GM12878 (cell line): Measurements from ENCODE around the gene NDUFB2. TPM values are rescaled to one million over a fixed set of nuclear protein-coding genes. Genes with fewer than 3 reads are reported as not detected.

Experiments used
- ATAC-seq: fragments of 200-7000 bp; cut with Tn5 transposase; 3 replicates; pipeline ENCODE4 v1.9.1; 2020; ENCODE audit warnings: mild to moderate bottlenecking, moderate library complexity
- BruUV-seq: library from RNA; stranded (reverse); fragments of 400-500 nt; replicated peaks from 2 replicates; lab custom pipeline; 2021; lab: Mats Ljungman, UMichigan
- CTCF ChIA-PET: fragments of 300-600 bp; sonication (Branson Sonifier 250); formaldehyde crosslinking; extraction: SDS; loops from one replicate; lab custom pipeline; 2021; ENCODE audit warnings: inconsistent platforms; lab: Yijun Ruan, JAX
- POLR2A ChIA-PET: fragments of 350-600 bp; formaldehyde crosslinking; extraction: SDS; loops from one replicate; lab custom pipeline; 2021; ENCODE audit warnings: inconsistent platforms; lab: Charles Lee
- RAD21 ChIA-PET: fragments of 300-600 bp; sonication (Branson Sonifier 250); formaldehyde crosslinking; loops from one replicate; lab custom pipeline; 2023; ENCODE audit warnings: antibody characterized with exemption; ENCODE audit not compliant: unreplicated experiment; lab: Charles Lee
- SMC1A ChIA-PET: fragments of 300-600 bp; sonication (Branson Sonifier 250); formaldehyde crosslinking; loops from one replicate; lab custom pipeline; 2023; ENCODE audit not compliant: unreplicated experiment, uncharacterized antibody; lab: Charles Lee
- DNase-seq: peaks from one replicate; pipeline ENCODE4 v3.0.0-alpha.2; 2011; ENCODE audit warnings: low read depth, low spot score
- FAIRE-seq: peaks from 3 replicates; lab custom pipeline; 2011; peaks lifted over from hg19 to GRCh38; lab: Jason Lieb, UNC
- H2AFZ ChIP-seq: 2 replicates; pipeline ENCODE4 v1.6.0; 2011; ENCODE audit warnings: low read depth, low read length, control low read depth; ENCODE audit not compliant: control insufficient read depth
- H3K27ac ChIP-seq: 2 replicates; pipeline ENCODE4 v1.5.1; 2011; ENCODE audit warnings: control low read depth; ENCODE audit not compliant: control insufficient read depth, insufficient read depth
- H3K27me3 ChIP-seq, 2 experiments: replicated peaks in 1 of 2; 2 replicates each; pipeline versions ENCODE4 v1.6.0 to v1.6.1; 2011; ENCODE audit warnings: low read length in 1 of 2; ENCODE audit not compliant: control insufficient read depth in 2 of 2, insufficient read depth in 2 of 2
- H3K36me3 ChIP-seq, 2 experiments: 2 replicates each; pipeline ENCODE4 v1.5.1; 2011; ENCODE audit warnings: low read length in 1 of 2; ENCODE audit not compliant: control insufficient read depth in 2 of 2, insufficient read depth in 2 of 2
- H3K4me1 ChIP-seq: 2 replicates; pipeline ENCODE4 v1.6.1; 2011; ENCODE audit warnings: mild to moderate bottlenecking, low read length, moderate library complexity, mixed read lengths; ENCODE audit not compliant: control insufficient read depth, insufficient read depth
- H3K4me2 ChIP-seq: 2 replicates; pipeline ENCODE4 v1.6.0; 2011; ENCODE audit warnings: control low read depth; ENCODE audit not compliant: control insufficient read depth, insufficient read depth
- H3K4me3 ChIP-seq: fragments of 200-600 bp; sonication (generic); 2 replicates; pipeline ENCODE4 v1.5.1; 2016
- H3K79me2 ChIP-seq: 2 replicates; pipeline ENCODE4 v1.6.0; 2011; ENCODE audit warnings: low read length; ENCODE audit not compliant: control insufficient read depth, insufficient read depth
- H3K9ac ChIP-seq: 2 replicates; pipeline ENCODE4 v1.8.0; 2011; ENCODE audit warnings: low read length, control low read depth, mixed read lengths; ENCODE audit not compliant: control insufficient read depth, insufficient read depth
- H3K9me3 ChIP-seq: replicated peaks from 3 replicates; pipeline ENCODE4 v1.5.1; 2011; ENCODE audit warnings: mild to moderate bottlenecking, low read length; ENCODE audit not compliant: control insufficient read depth, insufficient read depth
- H4K20me1 ChIP-seq: 2 replicates; pipeline ENCODE4 v1.6.0; 2011; ENCODE audit not compliant: control insufficient read depth, insufficient read depth
- BRCA1 ChIP-seq: IDR thresholded peaks from 2 replicates; pipeline ENCODE4 v1.6.1; 2011; ENCODE audit warnings: low read depth, low read length, improper control_type of control experiment
- CBX5 ChIP-seq: sonication (generic); IDR thresholded peaks from 2 replicates; pipeline ENCODE4 v1.6.1; 2016; ENCODE audit warnings: low read depth, moderate library complexity, mild to moderate bottlenecking, inconsistent platforms
- CREB1 ChIP-seq: IDR thresholded peaks from 2 replicates; pipeline ENCODE4 v1.6.1; 2012; ENCODE audit warnings: low read depth, mild to moderate bottlenecking, inconsistent platforms
- EED ChIP-seq: sonication (generic); IDR thresholded peaks from 2 replicates; pipeline ENCODE4 v1.6.1; 2016; ENCODE audit warnings: antibody characterized with exemption, low read depth
- IKZF1 ChIP-seq: fragments of 450-650 bp; conservative IDR thresholded peaks from 2 replicates; pipeline ENCODE4 v1.6.1; 2017; ENCODE audit warnings: antibody characterized with exemption, mild to moderate bottlenecking
- MEF2B ChIP-seq: fragments of 450-650 bp; IDR thresholded peaks from 2 replicates; pipeline ENCODE4 v1.6.1; 2018; ENCODE audit warnings: mild to moderate bottlenecking, moderate library complexity; ENCODE audit not compliant: partially characterized antibody, poor library complexity, severe bottlenecking
- NR2F1 ChIP-seq: fragments of 450-650 bp; conservative IDR thresholded peaks from 2 replicates; pipeline ENCODE4 v1.6.1; 2017; ENCODE audit warnings: mild to moderate bottlenecking
- POU2F2 ChIP-seq: IDR thresholded peaks from 3 replicates; pipeline ENCODE4 v1.6.1; 2011; ENCODE audit warnings: low read depth, mild to moderate bottlenecking, low read length, borderline replicate concordance
- SMAD1 ChIP-seq: fragments of 450-650 bp; IDR thresholded peaks from 2 replicates; pipeline ENCODE4 v1.6.1; 2018; ENCODE audit warnings: mild to moderate bottlenecking, low read depth; ENCODE audit not compliant: partially characterized antibody
- WGBS: methylation state at CpG from one replicate; pipeline ENCODE4 v1.1.6; 2016; ENCODE audit warnings: low lambda C conversion rate; ENCODE audit not compliant: insufficient replicate concordance, insufficient coverage; ENCODE audit errors: missing lambda C conversion rate; 5-methylcytosine and 5-hydroxymethylcytosine counted together
- in situ Hi-C: fragments of 300-500 bp; cut with MboI; formaldehyde crosslinking; loops from 9 replicates; pipeline ENCODE4 v1.14.3; 2018; ENCODE audit warnings: mixed read lengths
- intact Hi-C: fragments of 100-400 bp; cut with micrococcal nuclease; formaldehyde crosslinking; loops from one replicate; pipeline ENCODE4 v1.14.2; 2022; ENCODE audit not compliant: unreplicated experiment
- polyA plus RNA-seq, 11 experiments: library from polyadenylated mRNA; depleted of rRNA in 4 of 11; unstranded in 6 of 11; stranded (reverse) in 5 of 11; fragments of >200 nt; fragmentation: Nextera tagmentation in 4 of 11; fragmentation: Illumina TruSeq in 1 of 11; extraction: Ambion mirVana in 4 of 11; extraction: Trizol in 1 of 11; gene quantifications; 1 replicate in 1 of 11; 2 replicates in 10 of 11; pipeline versions ENCODE4 v1.2.1 to v1.2.3, GENCODE V29; 2011 to 2016; ENCODE audit warnings: inconsistent platforms in 2 of 11, missing spikeins in 2 of 11, low read depth in 1 of 11
- total RNA-seq, 4 experiments: library from RNA; depleted of rRNA in 3 of 4; stranded (reverse); fragments of >200 nt in 3 of 4; fragmentation: Illumina TruSeq in 1 of 4; extraction: Trizol in 1 of 4; gene quantifications; 2 replicates each; pipeline versions ENCODE4 v1.2.1 to v1.2.3, GENCODE V29; 2013 to 2021
- TF ChIP-seq, protein P1 (sequence below): IDR thresholded peaks from 2 replicates; pipeline ENCODE4 v1.6.1; 2012; ENCODE audit warnings: low read depth, low read length, improper control_type of control experiment
- TF ChIP-seq, protein P2 (sequence below): fragments of 450-650 bp; formaldehyde crosslinking; IDR thresholded peaks from 2 replicates; pipeline ENCODE4 v1.5.0; 2022; ENCODE audit warnings: mild to moderate bottlenecking, missing genetic modification characterization
- TF ChIP-seq, protein P3 (sequence below): fragments of 450-650 bp; formaldehyde crosslinking; IDR thresholded peaks from 2 replicates; pipeline ENCODE4 v1.4.0; 2022; ENCODE audit warnings: mild to moderate bottlenecking, moderate library complexity

NDUFB2 gene
- total and polyA plus RNA-seq, 10 of the 15 experiments (the other 5 are each of a cell fraction or from before 2014, with no cell fraction given), result 109 to 1,236 (median 323) TPM

DNA sequence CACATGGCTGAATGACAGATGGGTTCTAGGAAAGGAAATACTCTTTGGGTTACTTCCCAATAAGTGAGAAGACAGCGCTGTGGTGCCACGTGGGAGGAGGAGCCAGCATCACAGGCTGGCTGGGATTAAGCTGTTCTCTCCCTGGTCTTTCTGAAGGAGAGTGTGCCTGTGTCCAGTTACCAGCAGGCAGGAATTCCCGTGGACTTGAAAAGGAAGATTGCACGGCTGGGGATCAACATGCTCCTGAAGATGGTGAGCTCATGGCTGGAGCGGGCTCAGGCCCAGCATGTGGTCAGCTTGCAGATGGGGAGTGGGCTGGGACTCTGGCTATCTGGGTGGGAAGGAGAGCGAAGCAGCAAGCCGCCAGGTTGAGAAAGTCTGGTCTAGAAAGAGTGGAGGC, 15.6 kb upstream of the NDUFB2 start (continued):
- TF ChIP-seq MEF2B (no peak), BRCA1 (no peak), POU2F2 (no peak), SMAD1 (no peak), CBX5 (no peak), IKZF1 (no peak)
- TF ChIP-seq, protein P1, sequence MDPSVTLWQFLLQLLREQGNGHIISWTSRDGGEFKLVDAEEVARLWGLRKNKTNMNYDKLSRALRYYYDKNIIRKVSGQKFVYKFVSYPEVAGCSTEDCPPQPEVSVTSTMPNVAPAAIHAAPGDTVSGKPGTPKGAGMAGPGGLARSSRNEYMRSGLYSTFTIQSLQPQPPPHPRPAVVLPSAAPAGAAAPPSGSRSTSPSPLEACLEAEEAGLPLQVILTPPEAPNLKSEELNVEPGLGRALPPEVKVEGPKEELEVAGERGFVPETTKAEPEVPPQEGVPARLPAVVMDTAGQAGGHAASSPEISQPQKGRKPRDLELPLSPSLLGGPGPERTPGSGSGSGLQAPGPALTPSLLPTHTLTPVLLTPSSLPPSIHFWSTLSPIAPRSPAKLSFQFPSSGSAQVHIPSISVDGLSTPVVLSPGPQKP, result no peak
- TF ChIP-seq, protein P2, sequence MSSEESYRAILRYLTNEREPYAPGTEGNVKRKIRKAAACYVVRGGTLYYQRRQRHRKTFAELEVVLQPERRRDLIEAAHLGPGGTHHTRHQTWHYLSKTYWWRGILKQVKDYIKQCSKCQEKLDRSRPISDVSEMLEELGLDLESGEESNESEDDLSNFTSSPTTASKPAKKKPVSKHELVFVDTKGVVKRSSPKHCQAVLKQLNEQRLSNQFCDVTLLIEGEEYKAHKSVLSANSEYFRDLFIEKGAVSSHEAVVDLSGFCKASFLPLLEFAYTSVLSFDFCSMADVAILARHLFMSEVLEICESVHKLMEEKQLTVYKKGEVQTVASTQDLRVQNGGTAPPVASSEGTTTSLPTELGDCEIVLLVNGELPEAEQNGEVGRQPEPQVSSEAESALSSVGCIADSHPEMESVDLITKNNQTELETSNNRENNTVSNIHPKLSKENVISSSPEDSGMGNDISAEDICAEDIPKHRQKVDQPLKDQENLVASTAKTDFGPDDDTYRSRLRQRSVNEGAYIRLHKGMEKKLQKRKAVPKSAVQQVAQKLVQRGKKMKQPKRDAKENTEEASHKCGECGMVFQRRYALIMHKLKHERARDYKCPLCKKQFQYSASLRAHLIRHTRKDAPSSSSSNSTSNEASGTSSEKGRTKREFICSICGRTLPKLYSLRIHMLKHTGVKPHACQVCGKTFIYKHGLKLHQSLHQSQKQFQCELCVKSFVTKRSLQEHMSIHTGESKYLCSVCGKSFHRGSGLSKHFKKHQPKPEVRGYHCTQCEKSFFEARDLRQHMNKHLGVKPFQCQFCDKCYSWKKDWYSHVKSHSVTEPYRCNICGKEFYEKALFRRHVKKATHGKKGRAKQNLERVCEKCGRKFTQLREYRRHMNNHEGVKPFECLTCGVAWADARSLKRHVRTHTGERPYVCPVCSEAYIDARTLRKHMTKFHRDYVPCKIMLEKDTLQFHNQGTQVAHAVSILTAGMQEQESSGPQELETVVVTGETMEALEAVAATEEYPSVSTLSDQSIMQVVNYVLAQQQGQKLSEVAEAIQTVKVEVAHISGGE (CRISPR knock-in tag), result no peak

DNA sequence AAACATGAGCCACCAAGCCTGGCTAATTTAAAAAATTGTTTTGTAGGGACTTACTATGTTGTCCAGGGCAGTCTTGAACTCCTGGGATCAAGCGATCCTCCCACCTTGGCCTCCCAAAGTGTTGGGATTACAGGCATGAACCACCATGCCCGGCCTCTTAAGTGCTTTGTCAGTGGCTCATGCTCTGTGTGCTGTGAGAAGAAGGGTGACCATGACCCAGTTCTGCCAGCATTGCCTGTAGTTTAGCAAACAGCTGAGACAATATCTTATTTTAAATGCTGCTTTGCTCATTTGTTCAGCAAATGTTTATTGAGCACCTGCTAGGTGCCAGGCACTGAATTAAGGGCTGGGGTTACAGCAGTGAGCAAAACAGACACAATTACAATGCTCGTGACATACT, 14.7 kb upstream of the NDUFB2 start:
- POLR2A ChIA-PET, result no interaction called here
- no peak for FAIRE-seq
- Histone ChIP-seq H3K9me3 (no peaks in the 10 kb centered on the region), H4K20me1 (no peaks in the 10 kb centered on the region), H3K4me1 (peaks cover under 1% of the 10 kb centered on the region; the same call in 1 of the 2 replicates), H3K4me3 (no peak overlapping the region), H3K9ac (no peak overlapping the region), H3K4me2 (no peak overlapping the region), H3K27ac (no peak overlapping the region), H3K36me3 (peaks cover 0 to 4% of the 10 kb centered on the region in 2 experiments; a peak in 1 of 4 replicates), H2AFZ (no peak overlapping the region), H3K27me3 (no peaks in the 10 kb centered on the region), H3K79me2 (no peaks in the 10 kb centered on the region)
- intact Hi-C loops (no loop called here), in situ Hi-C loops (no loop called here)
- ATAC-seq, result no peak
- RAD21 ChIA-PET, result interaction anchor here (0.7 kb wide), 1 partner anchor 170 kb away, joined by 3 read pairs; no protein-coding TSS in a partner anchor
- CTCF ChIA-PET, result interaction anchor here (1.0 kb wide), 1 partner anchor 130 kb away, joined by 3 read pairs; no protein-coding TSS in a partner anchor
- SMC1A ChIA-PET, result no interaction called here
- DNase-seq, result no peak
- BruUV-seq, result no TSS peak
- WGBS, result 96% methylated on average over 3 of the region's 3 CpGs
- TF ChIP-seq EED (no peak), CREB1 (no peak), NR2F1 (no peak)
- TF ChIP-seq, protein P3, sequence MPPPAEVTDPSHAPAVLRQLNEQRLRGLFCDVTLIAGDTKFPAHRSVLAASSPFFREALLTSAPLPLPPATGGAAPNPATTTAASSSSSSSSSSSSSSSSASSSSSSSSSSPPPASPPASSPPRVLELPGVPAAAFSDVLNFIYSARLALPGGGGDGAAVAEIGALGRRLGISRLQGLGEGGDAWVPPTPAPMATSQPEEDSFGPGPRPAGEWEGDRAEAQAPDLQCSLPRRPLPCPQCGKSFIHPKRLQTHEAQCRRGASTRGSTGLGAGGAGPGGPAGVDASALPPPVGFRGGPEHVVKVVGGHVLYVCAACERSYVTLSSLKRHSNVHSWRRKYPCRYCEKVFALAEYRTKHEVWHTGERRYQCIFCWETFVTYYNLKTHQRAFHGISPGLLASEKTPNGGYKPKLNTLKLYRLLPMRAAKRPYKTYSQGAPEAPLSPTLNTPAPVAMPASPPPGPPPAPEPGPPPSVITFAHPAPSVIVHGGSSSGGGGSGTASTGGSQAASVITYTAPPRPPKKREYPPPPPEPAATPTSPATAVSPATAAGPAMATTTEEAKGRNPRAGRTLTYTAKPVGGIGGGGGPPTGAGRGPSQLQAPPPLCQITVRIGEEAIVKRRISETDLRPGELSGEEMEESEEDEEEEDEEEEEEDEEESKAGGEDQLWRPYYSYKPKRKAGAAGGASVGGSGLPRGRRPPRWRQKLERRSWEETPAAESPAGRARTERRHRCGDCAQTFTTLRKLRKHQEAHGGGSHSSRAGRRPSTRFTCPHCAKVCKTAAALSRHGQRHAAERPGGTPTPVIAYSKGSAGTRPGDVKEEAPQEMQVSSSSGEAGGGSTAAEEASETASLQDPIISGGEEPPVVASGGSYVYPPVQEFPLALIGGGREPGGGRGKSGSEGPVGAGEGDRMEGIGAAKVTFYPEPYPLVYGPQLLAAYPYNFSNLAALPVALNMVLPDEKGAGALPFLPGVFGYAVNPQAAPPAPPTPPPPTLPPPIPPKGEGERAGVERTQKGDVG (CRISPR knock-in tag), result no peak
